HG02884 (cell line): ENCODE results near the gene PRRT3.
"Not testable (repeated sequence)": the region's sequence is repeated elsewhere in the genome, so short reads cannot be mapped to it uniquely, and the experiment has no call there.

ENCODE experiments used
- ATAC-seq: cut with Tn5 transposase; IDR thresholded peaks from one replicate; pipeline ENCODE4 v1.9.1; 2021; ENCODE audit warnings: mild to moderate bottlenecking, moderate library complexity; ENCODE audit not compliant: unreplicated experiment

The PRRT3 gene

DNA sequence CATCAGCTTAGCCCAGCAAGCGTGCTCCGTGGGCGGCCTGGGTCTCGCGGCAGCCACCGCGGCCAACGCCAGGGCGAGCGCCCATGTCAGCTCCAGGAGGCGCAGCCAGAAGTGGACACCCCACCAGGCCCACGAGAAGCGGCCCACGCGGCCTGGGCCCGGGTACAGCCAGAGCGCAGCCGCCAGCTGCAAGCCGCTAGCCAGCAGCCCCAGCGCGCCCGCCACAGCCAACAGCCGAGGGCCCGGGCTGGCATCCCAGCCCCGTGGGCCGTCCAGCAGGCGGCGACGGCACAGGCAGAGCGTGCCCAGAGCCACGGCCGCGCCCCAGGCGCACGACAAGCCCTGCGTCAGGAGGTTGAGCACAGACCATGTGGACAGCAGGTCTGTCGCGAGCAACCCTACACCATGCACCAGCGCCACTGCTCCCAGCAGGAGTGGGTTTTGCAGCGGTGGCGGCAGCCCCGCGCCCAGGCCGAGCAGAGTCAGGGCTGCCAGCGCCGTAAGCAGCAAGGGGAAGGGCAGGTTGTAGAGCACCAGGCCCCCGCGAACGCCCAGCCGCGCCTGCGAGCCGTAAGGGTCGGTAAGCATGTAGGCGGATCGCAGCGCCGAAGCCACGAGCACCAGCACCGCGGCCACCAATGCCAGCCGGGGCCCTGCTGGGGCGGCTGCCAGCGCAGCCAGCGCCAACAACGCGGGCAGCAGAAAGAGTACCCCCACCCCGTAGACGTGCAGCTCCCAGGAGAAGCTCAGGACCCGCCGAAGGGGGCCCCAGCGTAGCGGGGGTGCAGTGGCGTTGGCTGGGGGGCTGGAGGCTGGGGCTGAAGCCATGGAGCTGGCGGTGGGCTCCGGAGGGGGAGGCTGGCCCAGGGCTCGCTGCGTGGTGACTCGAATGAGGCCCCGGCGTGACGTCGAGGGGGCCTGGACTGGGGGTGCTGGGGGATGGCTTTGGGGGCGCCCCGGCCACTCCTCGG is 4.9 kb downstream of the PRRT3 start:
- no peak for ATAC-seq

DNA sequence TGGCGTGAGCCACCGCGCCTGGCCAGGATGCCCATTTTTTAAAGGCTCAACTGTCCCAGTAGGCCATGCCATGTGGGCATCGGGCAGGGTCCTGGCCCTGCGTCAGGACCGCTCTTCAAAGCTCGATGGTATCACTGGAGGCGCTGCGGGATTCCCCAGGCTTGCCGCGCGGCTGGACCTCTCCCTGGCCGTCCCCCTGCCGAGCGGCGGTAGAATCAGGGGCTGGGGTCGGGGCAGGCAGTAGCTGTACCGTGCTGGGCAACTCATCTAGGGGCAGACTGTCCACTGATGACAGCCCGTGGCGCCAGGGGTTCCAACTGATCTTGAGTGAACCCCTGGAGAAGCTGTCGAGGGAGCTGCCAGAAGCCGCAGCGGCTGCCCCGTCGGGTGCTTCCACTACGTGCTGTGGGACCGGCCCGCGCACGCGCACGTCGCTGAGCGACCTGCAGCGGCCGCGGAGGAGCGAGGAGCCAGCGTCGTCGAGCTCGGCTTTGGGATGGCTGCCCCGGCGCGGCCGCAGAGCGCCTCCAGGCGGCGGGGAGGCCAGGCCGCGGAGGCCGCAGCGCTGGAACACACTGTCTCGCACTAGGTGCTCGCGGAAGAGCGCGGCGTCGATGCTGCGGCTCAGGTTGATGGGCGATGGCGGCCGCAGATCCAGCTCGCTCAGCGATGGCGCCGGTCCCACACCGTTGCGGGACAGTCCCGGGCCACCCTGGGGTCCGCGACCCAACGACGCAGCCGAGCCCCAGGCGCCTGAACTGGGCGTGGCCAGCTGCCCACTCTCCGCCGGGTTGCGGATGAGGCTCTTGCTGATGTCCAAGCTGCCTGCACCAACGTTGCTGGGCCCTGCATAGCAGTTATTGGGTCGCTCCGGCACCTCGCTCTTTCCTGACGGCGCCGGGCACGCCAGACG is 5.8 kb downstream of the PRRT3 start:
- ATAC-seq = no peak

DNA sequence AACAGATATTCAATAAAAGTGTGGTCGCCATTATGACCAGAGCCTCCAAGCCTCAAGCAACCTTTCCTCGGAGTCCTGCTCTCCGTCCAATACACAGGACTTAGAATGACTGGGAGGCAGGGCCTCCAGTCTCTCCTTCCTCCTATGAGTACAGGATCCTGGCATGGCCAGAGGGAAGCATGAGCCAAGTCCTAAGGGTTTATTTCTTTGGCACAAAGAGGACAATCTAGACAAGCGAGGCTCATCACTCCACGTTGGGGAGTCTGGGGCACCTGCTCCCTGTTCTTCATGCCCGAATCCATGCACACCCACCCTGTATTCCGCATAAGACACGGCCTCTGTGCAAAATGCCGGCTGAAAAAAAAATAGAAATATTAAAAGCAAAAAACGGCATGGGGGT is 6.8 kb downstream of the PRRT3 start:
- no peak for ATAC-seq

DNA sequence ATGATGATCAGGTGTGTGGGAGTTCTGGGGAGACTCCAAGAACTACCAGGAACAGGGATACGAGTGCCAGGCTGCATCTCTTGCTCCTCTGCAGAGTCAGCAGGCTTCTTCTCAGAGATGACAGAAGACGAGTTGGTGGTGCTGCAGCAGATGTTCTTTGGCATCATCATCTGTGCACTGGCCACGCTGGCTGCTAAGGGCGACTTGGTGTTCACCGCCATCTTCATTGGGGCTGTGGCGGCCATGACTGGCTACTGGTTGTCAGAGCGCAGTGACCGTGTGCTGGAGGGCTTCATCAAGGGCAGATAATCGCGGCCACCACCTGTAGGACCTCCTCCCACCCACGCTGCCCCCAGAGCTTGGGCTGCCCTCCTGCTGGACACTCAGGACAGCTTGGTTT is 7.9 kb downstream of the PRRT3 start:
- ATAC-seq = no peak

GRCh38 chr3:9942934-9943690 is 9.1 kb downstream of the PRRT3 start:
- ATAC-seq = no peak

DNA sequence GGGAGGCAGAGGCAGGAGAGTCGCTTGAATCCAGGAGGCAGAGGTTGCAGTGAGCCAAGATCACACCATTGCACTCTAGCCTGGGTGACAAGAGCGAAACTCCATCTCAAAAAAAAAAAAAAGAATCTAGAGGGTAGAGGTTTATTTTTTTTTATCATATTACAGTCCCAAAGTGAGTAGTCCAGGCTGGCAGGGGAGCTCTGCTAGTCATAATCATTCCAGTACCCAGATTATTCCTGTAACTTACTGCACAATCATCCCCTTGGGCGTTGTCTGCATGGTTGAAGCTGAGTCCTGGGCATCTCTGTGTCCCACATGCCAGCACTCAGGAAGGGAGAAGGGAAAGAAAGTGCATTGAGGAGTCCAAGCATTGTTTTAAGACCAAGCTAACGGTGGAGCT is 10.0 kb downstream of the PRRT3 start:
- ATAC-seq = no peak

- ATAC-seq = no peak
These were observed 11.5 kb downstream of the PRRT3 start for GRCh38 chr3:9940746-9941145.

- not testable (repeated sequence) for ATAC-seq
These were observed 12.3 kb downstream of the PRRT3 start for GRCh38 chr3:9939906-9940305.

GRCh38 chr3:9938966-9939365 is 13.2 kb downstream of the PRRT3 start:
- ATAC-seq = no peak

DNA sequence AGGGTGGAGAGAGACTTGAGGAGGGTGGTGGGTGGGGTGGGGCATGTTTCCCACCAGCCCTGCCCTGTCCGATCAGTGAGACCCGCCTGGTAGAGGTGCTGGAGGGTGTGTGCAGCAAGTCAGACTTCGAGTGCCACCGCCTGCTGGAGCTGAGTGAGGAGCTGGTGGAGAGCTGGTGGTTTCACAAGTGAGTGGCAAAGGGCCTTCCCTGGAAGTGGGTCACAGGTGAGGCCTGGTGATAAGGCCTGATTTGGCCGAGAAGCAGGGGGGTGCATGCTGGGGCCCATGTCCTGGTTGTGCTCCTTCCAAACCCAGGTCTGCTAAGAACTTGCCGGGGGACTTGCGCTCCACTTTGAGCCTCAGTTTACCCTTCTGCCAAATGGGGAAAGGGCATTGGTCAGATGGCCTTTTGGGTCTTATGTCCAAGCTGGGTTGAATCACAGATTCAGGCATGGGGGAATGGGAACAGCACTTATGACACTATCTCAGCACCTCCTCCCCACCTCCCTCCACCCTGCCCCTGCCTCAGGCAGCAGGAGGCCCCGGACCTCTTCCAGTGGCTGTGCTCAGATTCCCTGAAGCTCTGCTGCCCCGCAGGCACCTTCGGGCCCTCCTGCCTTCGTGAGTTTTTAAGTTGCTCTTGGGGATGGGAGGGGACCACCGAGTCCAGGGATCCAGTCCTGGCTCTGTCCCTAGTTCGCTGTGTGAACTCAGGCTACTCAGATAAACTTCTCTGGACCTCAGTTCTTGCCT is 14.5 kb downstream of the PRRT3 start:
- ATAC-seq = no peak

DNA sequence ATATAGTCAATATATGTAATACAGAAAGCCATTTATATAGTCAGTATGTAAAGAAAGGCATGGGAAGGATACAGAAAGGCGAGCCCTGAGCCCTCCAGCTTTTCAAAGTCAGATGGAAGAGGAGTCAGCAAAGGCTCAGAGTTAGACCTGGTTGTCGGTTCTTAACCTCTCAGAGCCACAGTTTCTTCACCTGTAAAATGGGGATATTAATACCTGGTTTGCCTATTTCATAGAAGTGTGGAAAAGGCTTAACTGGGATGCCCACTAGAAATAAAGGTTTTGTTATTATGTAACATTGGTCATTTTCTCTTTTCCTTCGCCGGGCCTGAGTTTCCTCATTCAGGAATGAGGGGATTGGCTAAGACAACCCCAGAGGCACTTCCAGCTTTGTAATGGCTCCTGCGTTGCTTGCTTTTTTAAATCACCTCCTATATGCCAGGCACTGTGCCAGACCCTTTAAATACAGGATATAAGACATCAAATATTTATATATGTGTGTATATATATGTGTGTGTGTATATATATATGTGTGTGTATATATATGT is 16.2 kb downstream of the PRRT3 start:
- no peak for ATAC-seq

- no peak for ATAC-seq
These were observed 17.2 kb downstream of the PRRT3 start for GRCh38 chr3:9934993-9935392.

GRCh38 chr3:9934235-9934621 is 18.0 kb downstream of the PRRT3 start:
- no peak for ATAC-seq

DNA sequence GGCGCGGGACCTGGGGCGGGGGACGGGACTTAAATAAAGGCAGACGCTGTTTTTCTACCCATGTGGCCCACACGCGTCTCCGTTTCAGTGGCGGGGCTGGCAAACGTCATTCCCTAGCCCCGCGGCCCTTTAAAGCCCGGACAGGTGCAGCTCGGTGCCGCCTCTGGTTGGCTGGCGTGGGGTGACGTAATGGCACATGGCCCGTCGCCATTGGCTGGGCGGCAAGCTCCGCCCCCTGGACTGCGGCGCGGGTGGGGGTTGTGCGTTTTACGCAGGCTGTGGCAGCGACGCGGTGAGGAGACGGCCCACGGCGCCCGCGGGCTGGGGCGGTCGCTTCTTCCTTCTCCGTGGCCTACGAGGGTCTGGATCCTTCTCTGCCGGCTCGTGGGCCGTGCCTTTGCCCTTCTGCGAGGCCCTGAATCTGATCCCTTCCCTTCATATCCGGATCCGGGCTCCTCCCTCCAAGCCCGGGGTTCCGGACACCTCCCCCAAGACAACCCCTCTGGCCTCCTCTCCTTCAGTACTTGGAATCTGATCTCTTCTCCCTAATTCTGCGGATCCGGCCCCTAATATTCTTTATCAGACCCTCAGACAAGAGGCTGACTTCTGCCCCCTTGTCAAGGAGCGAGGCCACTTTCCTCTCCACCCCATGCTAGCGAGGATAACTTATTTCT is 18.5 kb downstream of the PRRT3 start, which contains the start of gene CRELD1:
TSS of gene CRELD1 (plus strand) at position 274 of the 674 bp plus-strand sequence. CDS start 605 bp downstream, outside the sequence.
- ATAC-seq = peak; percentile 86

DNA sequence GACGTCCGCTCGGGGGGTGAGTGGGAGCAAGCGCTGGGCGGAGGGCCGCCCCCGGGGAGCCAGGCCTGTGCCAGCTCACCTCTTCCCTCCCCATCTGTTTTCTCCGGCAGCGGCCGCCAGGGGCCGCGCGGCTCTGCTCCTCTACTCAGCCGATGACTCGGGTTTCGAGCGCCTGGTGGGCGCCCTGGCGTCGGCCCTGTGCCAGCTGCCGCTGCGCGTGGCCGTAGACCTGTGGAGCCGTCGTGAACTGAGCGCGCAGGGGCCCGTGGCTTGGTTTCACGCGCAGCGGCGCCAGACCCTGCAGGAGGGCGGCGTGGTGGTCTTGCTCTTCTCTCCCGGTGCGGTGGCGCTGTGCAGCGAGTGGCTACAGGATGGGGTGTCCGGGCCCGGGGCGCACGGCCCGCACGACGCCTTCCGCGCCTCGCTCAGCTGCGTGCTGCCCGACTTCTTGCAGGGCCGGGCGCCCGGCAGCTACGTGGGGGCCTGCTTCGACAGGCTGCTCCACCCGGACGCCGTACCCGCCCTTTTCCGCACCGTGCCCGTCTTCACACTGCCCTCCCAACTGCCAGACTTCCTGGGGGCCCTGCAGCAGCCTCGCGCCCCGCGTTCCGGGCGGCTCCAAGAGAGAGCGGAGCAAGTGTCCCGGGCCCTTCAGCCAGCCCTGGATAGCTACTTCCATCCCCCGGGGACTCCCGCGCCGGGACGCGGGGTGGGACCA is 19.2 kb downstream of the PRRT3 start:
- ATAC-seq = peak; percentile 53

DNA sequence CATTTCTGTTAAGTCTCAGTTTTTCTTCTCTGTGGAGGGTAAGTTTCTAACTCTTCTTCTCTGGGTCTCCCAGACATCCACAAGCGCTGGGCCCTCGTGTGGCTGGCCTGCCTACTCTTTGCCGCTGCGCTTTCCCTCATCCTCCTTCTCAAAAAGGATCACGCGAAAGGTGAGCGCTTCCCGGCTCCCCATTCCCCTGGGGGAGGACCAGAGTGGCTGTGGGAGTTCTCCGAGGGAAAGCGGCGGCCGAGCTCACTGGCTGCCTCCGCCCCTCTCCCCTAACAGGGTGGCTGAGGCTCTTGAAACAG is 19.7 kb downstream of the PRRT3 start:
- no peak for ATAC-seq

DNA sequence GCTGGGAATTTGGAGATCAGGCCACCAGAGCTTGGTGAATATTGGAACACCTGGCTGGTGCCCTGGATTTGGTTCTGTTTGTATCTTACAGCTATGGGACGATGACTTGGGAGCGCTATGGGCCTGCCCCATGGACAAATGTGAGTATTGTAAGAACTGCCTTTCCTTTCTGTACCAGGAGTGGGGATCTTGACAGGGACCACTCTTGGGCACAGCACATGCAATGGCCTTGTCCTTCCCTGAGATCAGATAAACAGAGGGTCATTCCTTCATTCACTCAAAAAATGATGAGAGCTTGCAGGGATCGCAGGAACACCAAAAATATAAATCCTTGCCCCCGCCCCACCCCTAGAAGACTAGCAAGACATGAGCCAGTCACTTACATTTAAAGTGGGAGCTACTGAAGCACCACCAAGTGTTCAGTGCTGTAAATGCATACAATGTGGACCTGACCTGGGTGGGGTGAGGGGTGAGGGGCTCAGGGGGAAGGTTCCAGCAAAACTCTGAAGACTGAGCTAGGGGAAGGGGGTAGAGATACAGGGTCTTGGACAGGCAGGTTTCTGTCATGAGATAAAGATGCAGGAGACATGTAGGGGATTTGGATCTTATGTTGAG is 21.3 kb downstream of the PRRT3 start:
- no peak for ATAC-seq

DNA sequence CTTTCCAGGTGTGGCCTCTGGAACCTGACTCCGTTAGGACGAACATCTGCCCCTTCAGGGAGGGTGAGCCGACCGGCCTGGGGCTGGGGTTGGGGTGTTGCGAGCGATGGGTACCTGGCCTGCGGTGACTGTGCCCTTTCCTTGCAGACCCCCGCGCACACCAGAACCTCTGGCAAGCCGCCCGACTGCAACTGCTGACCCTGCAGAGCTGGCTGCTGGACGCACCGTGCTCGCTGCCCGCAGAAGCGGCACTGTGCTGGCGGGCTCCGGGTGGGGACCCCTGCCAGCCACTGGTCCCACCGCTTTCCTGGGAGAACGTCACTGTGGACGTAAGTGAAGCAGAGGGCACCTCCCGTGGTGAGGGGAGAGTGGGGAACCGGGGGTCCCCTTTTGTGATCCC is 24.1 kb downstream of the PRRT3 start:
- ATAC-seq = no peak
